ENCODE results near the gene ROR2.

DNA sequence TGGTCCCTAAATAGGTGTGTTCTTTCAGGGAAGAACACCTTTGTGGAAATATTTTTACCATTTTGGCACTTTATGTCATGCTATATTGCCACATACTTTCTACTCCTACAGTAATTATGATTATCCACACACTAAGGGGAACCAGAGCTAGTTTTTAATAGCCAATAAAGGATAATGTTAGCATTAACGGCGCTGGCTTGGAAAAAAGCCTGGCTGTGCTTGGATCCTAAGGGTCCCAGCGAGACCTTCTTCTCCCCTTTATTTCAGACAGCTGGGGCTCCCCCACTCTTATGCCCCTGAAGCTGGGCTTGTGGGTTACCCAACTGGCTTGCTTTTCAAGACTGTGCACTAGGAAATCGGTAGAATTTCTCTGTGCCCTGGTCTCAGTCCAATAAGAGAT is 367.8 kb downstream of the ROR2 start:
- TF ChIP-seq POLR2A (IDR thresholded peaks at IDR 0.05; ENCODE audit: low read length): no peak
- TF ChIP-seq GATA1 (IDR thresholded peaks at IDR 0.05; ENCODE audit: low read depth, low read length): no peak
